ENCODE measurements around the gene MMP17.

The MMP17 gene

GRCh38 chr12:131782061-131782460 is 46.1 kb upstream of the MMP17 start:
- H3K9me3 ChIP-seq (ENCODE audit: control insufficient read depth, insufficient read depth, low read depth, low read length): no peaks in the 10 kb centered on the region
- POLR2A ChIA-PET: no interaction called here
- peaks cover 25 to 62% of the 10 kb centered on the region in 2 experiments for H3K36me3 ChIP-seq (ENCODE audit: control insufficient read depth in 2 of 2, insufficient read depth in 1 of 2, low read length in 2 of 2)
- no peak overlapping the region for H3K4me3 ChIP-seq (ENCODE audit: low read depth, low read length)
- CTCF ChIA-PET: no interaction called here
- peaks cover 7% of the 10 kb centered on the region for H3K4me1 ChIP-seq (ENCODE audit: control insufficient read depth, insufficient read depth, low read length)
- TF ChIP-seq ZNF610 (tag by site-specific recombination; IDR thresholded peaks at IDR 0.05; ENCODE audit: borderline replicate concordance): no peak
- no peak for TF ChIP-seq MEIS1 (CRISPR knock-in tag; IDR thresholded peaks at IDR 0.05; ENCODE audit: borderline replicate concordance)
- TF ChIP-seq ZNF132 (tag by site-specific recombination; IDR thresholded peaks at IDR 0.05; ENCODE audit: borderline replicate concordance): no peak
- TF ChIP-seq ZNF26 (tag by site-specific recombination; IDR thresholded peaks at IDR 0.05): no peak
- no peak for TF ChIP-seq AEBP2 (tag by site-specific recombination; IDR thresholded peaks at IDR 0.05; ENCODE audit: borderline replicate concordance)
- no peak for TF ChIP-seq ZNF692 (tag by site-specific recombination; IDR thresholded peaks at IDR 0.05)
- TF ChIP-seq PRDM2 (tag by site-specific recombination; IDR thresholded peaks at IDR 0.05; ENCODE audit: borderline replicate concordance): no peak
- no peak for TF ChIP-seq ZNF223 (tag by site-specific recombination; IDR thresholded peaks at IDR 0.05)
- no peak for TF ChIP-seq ZNF654 (tag by site-specific recombination; IDR thresholded peaks at IDR 0.05; ENCODE audit: low read depth)
- no peak for TF ChIP-seq ZNF350 (tag by site-specific recombination; IDR thresholded peaks at IDR 0.05)
- no peak overlapping the region for H3K27ac ChIP-seq (ENCODE audit: extremely low read depth, low read depth, low read length)

- Histone ChIP-seq H3K4me3 (ENCODE audit: low read depth, low read length) (no peak overlapping the region), H3K36me3 (ENCODE audit: control insufficient read depth in 2 of 2, insufficient read depth in 1 of 2, low read length in 2 of 2) (peaks cover 17 to 64% of the 10 kb centered on the region in 2 experiments), H3K4me1 (ENCODE audit: control insufficient read depth, insufficient read depth, low read length) (peaks cover 7% of the 10 kb centered on the region), H3K27ac (ENCODE audit: extremely low read depth, low read depth, low read length) (no peak overlapping the region), H3K9me3 (ENCODE audit: control insufficient read depth, insufficient read depth, low read depth, low read length) (no peaks in the 10 kb centered on the region)
- POLR2A ChIA-PET: interaction anchor here (1.0 kb wide), 1 partner anchor 42 kb away, joined by 3 read pairs; no protein-coding TSS in a partner anchor
- CTCF ChIA-PET: interaction anchor here (0.7 kb wide), 1 partner anchor 12 kb away, joined by 5 read pairs; no protein-coding TSS in a partner anchor
- TF ChIP-seq KLF9 (tag by site-specific recombination; IDR thresholded peaks at IDR 0.05; ENCODE audit: low read depth) (no peak), PATZ1 (tag by site-specific recombination; IDR thresholded peaks at IDR 0.05) (no peak), ZNF488 (tag by site-specific recombination; IDR thresholded peaks at IDR 0.05) (no peak), ZFP37 (tag by site-specific recombination; IDR thresholded peaks at IDR 0.05) (peak; percentile 14; the same call in 1 of the 2 replicates), CTCF (tag by site-specific recombination; IDR thresholded peaks at IDR 0.05) (no peak), ZNF785 (tag by site-specific recombination; IDR thresholded peaks at IDR 0.05) (no peak), ZNF214 (tag by site-specific recombination; IDR thresholded peaks at IDR 0.05; ENCODE audit: borderline replicate concordance) (no peak), ZBTB21 (tag by site-specific recombination; IDR thresholded peaks at IDR 0.05) (no peak)
Observed at GRCh38 chr12:131783915-131784541, 44.2 kb upstream of the MMP17 start.
